Right atrium auricular region (tissue), 2 donors: ENCODE results near the gene ZNF554. TPM values are rescaled to one million over a fixed set of nuclear protein-coding genes. Genes with fewer than 3 reads are reported as not detected.

Source experiments
- DNase-seq: peaks from one replicate; pipeline ENCODE4 v3.0.0-alpha.2; 2019; ENCODE audit warnings: low spot score
- H3K27ac ChIP-seq, 2 donors: fragments of 200-600 bp; sonication (generic); 1 replicate in 1 of 2; 2 replicates in 1 of 2; pipeline ENCODE4 v1.5.1; 2016 to 2019
- H3K27me3 ChIP-seq, 2 donors: fragments of 200-600 bp; sonication (generic); one replicate each; pipeline versions ENCODE4 v1.5.1 to v1.6.0; 2017 to 2019
- H3K36me3 ChIP-seq: fragments of 200-600 bp; sonication (generic); one replicate; pipeline ENCODE4 v1.5.1; 2016
- H3K4me1 ChIP-seq, 2 donors: fragments of 200-600 bp; sonication (generic); one replicate each; pipeline versions ENCODE4 v1.5.1 to v1.6.0; 2017 to 2019
- H3K4me3 ChIP-seq, 2 donors: fragments of 200-600 bp; sonication (generic); 1 replicate in 1 of 2; 2 replicates in 1 of 2; pipeline ENCODE4 v1.5.1; 2017 to 2019; ENCODE audit warnings: mild to moderate bottlenecking in 1 of 2, moderate library complexity in 1 of 2
- H3K9me3 ChIP-seq, 2 donors: fragments of 200-600 bp; sonication (generic); one replicate each; pipeline ENCODE4 v1.5.1; 2019
- total RNA-seq, 2 donors: library from RNA; depleted of rRNA; stranded (reverse); fragments of >200 nt; gene quantifications; one replicate each; pipeline ENCODE4 v1.1.0, GENCODE V29; 2016
- TF ChIP-seq, protein P1 (sequence below), 2 donors: fragments of 200-600 bp; sonication (generic); IDR thresholded peaks; one replicate each; pipeline ENCODE4 v1.5.1; 2019; ENCODE audit warnings: antibody characterized with exemption in 2 of 2

The ZNF554 gene
- total RNA-seq, 2 donors from 2014 or later, result 3.5 to 6.0 TPM

DNA sequence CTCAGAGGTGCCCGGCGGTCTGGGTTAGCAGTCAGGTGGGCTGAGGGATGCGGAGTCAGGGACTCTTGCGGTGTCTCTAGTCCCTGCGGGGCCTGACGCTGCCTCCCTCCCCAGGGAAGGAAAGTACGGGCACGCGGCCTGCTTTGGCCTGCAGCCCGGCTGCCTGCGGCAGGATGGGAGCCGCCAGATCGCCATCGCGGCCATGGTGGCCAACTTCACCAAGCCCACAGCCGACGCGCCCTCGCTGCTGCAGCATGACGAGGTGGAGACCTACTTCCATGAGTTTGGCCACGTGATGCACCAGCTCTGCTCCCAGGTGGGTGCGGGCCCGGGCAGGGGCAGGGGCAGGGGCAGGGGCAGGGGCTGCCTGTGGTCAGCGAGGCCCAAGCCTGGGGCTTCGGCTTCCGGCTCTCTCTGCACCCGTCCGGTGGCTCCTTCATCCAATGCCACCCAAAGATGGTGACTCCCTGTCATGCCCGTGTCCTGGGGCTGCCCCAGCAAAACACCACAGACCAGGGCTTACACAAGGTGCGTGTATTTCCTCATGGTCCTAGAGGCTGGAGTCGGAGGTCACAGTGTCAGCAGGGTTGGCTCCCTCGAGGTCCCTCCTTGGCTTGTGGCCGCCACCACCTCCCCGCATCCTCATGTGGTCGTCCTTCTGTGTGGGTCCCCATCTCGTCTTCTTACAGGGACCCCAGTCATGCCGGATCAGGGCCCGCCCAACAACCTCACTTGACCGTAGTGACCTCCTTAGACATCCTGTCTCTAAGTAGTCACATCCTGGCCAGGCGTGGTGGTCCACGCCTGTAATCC is 11.3 kb upstream of the ZNF554 start:
- no peaks in the 10 kb centered on the region for H3K27me3 ChIP-seq
- peaks cover 59% of the 10 kb centered on the region for H3K36me3 ChIP-seq
- no peaks in the 10 kb centered on the region for H3K4me1 ChIP-seq
- H3K4me3 ChIP-seq, result no peak overlapping the region
- no peaks in the 10 kb centered on the region for H3K9me3 ChIP-seq
- no peak overlapping the region for H3K27ac ChIP-seq
- TF ChIP-seq, protein P1, sequence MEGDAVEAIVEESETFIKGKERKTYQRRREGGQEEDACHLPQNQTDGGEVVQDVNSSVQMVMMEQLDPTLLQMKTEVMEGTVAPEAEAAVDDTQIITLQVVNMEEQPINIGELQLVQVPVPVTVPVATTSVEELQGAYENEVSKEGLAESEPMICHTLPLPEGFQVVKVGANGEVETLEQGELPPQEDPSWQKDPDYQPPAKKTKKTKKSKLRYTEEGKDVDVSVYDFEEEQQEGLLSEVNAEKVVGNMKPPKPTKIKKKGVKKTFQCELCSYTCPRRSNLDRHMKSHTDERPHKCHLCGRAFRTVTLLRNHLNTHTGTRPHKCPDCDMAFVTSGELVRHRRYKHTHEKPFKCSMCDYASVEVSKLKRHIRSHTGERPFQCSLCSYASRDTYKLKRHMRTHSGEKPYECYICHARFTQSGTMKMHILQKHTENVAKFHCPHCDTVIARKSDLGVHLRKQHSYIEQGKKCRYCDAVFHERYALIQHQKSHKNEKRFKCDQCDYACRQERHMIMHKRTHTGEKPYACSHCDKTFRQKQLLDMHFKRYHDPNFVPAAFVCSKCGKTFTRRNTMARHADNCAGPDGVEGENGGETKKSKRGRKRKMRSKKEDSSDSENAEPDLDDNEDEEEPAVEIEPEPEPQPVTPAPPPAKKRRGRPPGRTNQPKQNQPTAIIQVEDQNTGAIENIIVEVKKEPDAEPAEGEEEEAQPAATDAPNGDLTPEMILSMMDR (IDR thresholded peaks at IDR 0.05), result no peak
- DNase-seq, result no peak

DNA sequence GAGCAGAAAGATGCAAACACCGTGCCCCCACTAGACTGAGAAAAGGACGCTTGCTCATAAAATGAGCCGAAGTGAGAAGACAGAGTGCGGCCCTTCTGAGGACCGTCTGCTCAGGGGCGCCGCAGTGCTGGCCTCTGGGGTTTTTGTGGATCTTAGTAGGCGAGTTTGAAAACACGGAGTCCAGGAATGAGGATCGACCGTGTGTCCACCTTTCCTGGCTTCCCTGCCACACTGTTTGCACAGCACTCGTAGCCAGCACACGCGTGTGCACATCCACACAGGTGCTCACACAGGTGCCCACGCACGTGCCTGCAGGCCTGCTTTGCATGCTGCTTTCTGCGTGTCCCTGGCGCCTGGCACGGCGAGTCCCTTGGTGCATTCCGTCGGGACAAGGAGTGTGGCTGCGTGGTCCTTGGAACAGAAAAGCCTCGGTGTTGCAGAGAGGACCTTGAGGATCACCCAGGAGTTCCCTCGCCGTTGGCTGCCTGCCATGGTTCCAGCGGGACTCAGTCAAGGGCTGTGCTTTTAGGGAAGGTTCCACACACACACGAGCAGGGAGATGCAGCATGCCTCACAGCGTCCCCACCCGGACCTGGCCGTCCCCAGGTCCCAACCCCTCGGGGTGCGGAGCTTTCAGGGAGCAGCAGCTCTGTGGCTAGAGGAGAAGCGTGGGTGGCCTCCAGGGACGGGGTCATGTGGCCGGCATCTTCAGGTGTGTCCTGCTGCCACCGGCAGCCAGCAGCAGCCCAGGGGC is 10.1 kb upstream of the ZNF554 start:
- Histone ChIP-seq H3K4me1 (no peaks in the 10 kb centered on the region), H3K27ac (no peak overlapping the region), H3K36me3 (peaks cover 60% of the 10 kb centered on the region), H3K9me3 (no peaks in the 10 kb centered on the region), H3K27me3 (no peaks in the 10 kb centered on the region), H3K4me3 (no peak overlapping the region)
- no peak for DNase-seq
- TF ChIP-seq, protein P1 (IDR thresholded peaks at IDR 0.05), result no peak

DNA sequence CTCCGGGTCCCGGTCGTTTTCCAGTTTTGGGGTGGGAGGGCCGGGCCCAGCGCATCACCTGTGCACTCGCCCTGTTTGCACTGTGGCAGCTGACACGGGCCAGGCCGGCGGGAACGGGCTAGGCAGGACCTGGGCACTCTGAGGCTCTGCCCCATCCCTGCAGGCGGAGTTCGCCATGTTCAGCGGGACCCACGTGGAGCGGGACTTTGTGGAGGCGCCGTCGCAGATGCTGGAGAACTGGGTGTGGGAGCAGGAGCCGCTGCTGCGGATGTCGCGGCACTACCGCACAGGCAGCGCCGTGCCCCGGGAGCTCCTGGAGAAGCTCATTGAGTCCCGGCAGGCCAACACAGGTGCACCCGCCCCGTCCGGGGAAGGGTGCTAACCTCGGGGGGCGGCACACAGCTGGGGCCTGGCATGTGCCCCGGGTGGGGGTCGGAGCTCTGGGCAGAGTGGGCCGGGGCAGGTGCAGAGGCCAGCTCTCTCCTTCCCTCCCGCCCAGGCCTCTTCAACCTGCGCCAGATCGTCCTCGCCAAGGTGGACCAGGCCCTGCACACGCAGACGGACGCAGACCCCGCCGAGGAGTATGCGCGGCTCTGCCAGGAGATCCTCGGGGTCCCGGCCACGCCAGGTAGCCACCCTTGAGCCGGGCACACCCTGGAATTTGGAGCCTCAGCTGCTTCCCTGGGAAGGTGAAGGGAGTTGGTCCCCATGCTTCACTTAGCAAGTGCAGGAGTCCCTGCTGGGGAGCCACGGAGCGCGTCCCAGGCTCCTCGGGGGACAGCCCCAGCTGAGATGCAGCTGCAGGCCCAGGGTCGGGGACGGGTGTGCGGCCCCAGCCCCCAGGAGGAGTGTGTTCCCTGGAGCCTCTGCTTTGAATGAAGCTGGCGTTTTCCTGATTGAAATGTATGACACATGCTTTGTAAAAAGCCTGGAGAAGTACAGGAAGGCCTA is 9.3 kb upstream of the ZNF554 start:
- Histone ChIP-seq H3K27ac (no peak overlapping the region), H3K27me3 (no peaks in the 10 kb centered on the region), H3K4me1 (no peaks in the 10 kb centered on the region), H3K9me3 (no peaks in the 10 kb centered on the region), H3K36me3 (peaks cover 54% of the 10 kb centered on the region), H3K4me3 (no peak overlapping the region)
- no peak for DNase-seq
- TF ChIP-seq, protein P1 (IDR thresholded peaks at IDR 0.05), result no peak

DNA sequence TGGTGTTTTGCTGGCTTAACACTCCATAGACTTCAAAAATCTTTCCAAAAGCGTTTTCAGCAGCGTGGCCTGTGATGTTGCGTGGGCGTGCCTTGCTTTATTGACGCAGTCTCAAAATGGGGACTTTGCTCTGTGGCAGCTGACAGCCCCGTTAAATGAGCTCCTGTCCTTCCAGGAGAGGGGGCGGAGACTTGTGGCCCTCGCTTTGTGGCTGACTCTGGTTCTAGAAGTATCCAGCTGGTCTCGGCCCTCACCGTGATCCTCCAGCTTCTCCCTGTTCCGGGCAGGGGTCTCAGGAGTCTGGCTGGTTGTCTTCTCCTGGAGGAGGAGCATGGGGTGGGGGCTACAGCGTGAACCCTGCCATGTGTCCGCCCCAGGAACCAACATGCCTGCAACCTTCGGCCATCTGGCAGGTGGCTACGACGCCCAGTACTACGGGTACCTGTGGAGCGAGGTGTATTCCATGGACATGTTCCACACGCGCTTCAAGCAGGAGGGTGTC is 8.4 kb upstream of the ZNF554 start:
- H3K36me3 ChIP-seq, result peaks cover 53% of the 10 kb centered on the region

More for the DNA sequence above, 8.4 kb upstream of the ZNF554 start:
- no peaks in the 10 kb centered on the region for H3K9me3 ChIP-seq
- no peaks in the 10 kb centered on the region for H3K4me1 ChIP-seq
- TF ChIP-seq, protein P1 (IDR thresholded peaks at IDR 0.05), result no peak
- no peak for DNase-seq
- no peak overlapping the region for H3K4me3 ChIP-seq
- no peak overlapping the region for H3K27ac ChIP-seq
- no peaks in the 10 kb centered on the region for H3K27me3 ChIP-seq
